ENCODE measurements around the gene CGA. TPM values are rescaled to one million over a fixed set of nuclear protein-coding genes. Genes with fewer than 3 reads are reported as not detected.

Gene CGA
- polyA plus RNA-seq, 1 donor from 2014 or later, result not detected

DNA sequence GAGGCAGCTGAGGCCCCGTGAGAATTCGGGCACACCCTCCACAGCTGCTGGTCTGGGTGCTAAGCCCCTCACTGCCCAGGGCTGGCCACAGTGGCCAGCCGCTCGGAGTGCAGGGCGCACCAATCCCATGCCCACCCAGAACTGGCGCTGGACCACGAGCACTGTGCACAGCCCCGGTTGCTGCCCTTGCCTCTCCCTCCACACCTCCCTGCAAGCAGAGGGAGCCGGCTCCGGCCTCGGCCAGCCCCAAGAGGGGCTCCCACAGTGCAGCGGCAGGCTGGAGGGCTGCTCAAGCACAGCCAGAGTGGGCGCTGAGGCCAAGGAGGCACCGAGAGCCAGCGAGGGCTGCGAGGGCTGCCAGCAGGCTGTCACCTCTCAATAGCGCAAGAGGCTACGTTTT lies 35.0 kb downstream of the CGA start:
- no peaks in the 10 kb centered on the region for H3F3A ChIP-seq (ENCODE audit: insufficient read depth, low read length, poor library complexity, severe bottlenecking)
- H3K27ac ChIP-seq (ENCODE audit: low read length), result no peak overlapping the region
- no peaks in the 10 kb centered on the region for H3K9me2 ChIP-seq (ENCODE audit: insufficient read depth, low read length)
- H3K9ac ChIP-seq (ENCODE audit: low read length), result no peak overlapping the region
- no peak overlapping the region for H3K4me2 ChIP-seq (ENCODE audit: low read length)
- H2AFZ ChIP-seq (ENCODE audit: low read depth, low read length), result no peak overlapping the region
- no peaks in the 10 kb centered on the region for H3K79me2 ChIP-seq (replicated peaks; ENCODE audit: insufficient read depth, low read length)
- TF ChIP-seq EP300 (conservative IDR thresholded peaks at IDR 0.05; ENCODE audit: poor library complexity, severe bottlenecking) (no peak), EZH2 (IDR thresholded peaks at IDR 0.05; ENCODE audit: borderline replicate concordance, insufficient read depth, low read length, poor library complexity, severe bottlenecking) (no peak), SMC3 (conservative IDR thresholded peaks at IDR 0.05; ENCODE audit: poor library complexity) (no peak), POLR2AphosphoS5 (IDR thresholded peaks at IDR 0.05) (no peak), TAF1 (IDR thresholded peaks at IDR 0.05; ENCODE audit: low read depth) (no peak), MXI1 (conservative IDR thresholded peaks at IDR 0.05; ENCODE audit: poor library complexity, severe bottlenecking) (no peak)
- TF ChIP-seq, protein P1, sequence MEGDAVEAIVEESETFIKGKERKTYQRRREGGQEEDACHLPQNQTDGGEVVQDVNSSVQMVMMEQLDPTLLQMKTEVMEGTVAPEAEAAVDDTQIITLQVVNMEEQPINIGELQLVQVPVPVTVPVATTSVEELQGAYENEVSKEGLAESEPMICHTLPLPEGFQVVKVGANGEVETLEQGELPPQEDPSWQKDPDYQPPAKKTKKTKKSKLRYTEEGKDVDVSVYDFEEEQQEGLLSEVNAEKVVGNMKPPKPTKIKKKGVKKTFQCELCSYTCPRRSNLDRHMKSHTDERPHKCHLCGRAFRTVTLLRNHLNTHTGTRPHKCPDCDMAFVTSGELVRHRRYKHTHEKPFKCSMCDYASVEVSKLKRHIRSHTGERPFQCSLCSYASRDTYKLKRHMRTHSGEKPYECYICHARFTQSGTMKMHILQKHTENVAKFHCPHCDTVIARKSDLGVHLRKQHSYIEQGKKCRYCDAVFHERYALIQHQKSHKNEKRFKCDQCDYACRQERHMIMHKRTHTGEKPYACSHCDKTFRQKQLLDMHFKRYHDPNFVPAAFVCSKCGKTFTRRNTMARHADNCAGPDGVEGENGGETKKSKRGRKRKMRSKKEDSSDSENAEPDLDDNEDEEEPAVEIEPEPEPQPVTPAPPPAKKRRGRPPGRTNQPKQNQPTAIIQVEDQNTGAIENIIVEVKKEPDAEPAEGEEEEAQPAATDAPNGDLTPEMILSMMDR (IDR thresholded peaks at IDR 0.05; ENCODE audit: poor library complexity, severe bottlenecking), result no peak
- TF ChIP-seq, protein P2, sequence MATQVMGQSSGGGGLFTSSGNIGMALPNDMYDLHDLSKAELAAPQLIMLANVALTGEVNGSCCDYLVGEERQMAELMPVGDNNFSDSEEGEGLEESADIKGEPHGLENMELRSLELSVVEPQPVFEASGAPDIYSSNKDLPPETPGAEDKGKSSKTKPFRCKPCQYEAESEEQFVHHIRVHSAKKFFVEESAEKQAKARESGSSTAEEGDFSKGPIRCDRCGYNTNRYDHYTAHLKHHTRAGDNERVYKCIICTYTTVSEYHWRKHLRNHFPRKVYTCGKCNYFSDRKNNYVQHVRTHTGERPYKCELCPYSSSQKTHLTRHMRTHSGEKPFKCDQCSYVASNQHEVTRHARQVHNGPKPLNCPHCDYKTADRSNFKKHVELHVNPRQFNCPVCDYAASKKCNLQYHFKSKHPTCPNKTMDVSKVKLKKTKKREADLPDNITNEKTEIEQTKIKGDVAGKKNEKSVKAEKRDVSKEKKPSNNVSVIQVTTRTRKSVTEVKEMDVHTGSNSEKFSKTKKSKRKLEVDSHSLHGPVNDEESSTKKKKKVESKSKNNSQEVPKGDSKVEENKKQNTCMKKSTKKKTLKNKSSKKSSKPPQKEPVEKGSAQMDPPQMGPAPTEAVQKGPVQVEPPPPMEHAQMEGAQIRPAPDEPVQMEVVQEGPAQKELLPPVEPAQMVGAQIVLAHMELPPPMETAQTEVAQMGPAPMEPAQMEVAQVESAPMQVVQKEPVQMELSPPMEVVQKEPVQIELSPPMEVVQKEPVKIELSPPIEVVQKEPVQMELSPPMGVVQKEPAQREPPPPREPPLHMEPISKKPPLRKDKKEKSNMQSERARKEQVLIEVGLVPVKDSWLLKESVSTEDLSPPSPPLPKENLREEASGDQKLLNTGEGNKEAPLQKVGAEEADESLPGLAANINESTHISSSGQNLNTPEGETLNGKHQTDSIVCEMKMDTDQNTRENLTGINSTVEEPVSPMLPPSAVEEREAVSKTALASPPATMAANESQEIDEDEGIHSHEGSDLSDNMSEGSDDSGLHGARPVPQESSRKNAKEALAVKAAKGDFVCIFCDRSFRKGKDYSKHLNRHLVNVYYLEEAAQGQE (IDR thresholded peaks at IDR 0.05; ENCODE audit: borderline replicate concordance), result no peak
- H3K27me3 ChIP-seq (ENCODE audit: insufficient read depth, low read depth, low read length), result no peaks in the 10 kb centered on the region
- no peaks in the 10 kb centered on the region for H3K9me3 ChIP-seq (ENCODE audit: low read length)
- H3K36me3 ChIP-seq (ENCODE audit: insufficient read depth, low read length), result no peaks in the 10 kb centered on the region
- no peaks in the 10 kb centered on the region for H4K20me1 ChIP-seq (ENCODE audit: insufficient read depth)
- H3K4me3 ChIP-seq (ENCODE audit: low read length), result no peak overlapping the region

DNA sequence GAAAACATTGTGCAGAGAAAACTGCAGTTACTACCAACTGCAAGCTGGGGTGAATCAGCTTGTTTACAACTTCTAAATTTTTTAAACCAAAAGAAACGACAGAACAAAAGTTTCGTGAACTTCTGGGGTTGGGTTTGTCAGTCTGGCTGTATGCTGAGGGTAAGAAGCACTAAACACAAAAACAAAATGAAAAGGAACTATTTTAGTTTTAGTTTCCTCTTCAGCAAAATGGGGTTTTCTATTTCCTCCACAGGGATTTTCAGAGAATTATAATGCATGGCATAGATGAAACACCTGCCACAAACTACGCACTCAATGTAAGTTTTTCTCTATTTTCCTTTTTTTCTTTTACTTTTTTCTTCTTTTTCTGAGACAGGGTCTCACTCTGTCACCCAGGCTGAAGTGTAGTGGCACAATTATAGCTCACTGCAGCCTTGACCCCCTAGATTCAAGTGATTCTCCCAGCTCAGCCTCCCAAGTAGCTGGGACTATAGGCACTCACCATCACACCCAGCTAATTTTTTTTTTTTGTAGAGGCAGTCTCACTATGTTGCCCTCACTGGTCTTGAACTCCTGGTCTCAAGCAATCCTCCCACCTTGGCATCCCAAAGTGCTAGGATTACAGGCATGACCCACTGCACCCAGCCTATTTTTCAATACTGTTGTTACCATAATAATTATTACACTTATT lies 40.6 kb downstream of the CGA start:
- no peaks in the 10 kb centered on the region for H3K9me3 ChIP-seq (ENCODE audit: low read length)
- H3K4me3 ChIP-seq (ENCODE audit: low read length), result no peak overlapping the region

More for the DNA sequence above, 40.6 kb downstream of the CGA start:
- no peak overlapping the region for H3K4me2 ChIP-seq (ENCODE audit: low read length)
- no peak for TF ChIP-seq EP300 (conservative IDR thresholded peaks at IDR 0.05; ENCODE audit: poor library complexity, severe bottlenecking)
- TF ChIP-seq TAF1 (IDR thresholded peaks at IDR 0.05; ENCODE audit: low read depth), result no peak
- no peak for TF ChIP-seq RAD21 (conservative IDR thresholded peaks at IDR 0.05)
- no peak for TF ChIP-seq EZH2 (IDR thresholded peaks at IDR 0.05; ENCODE audit: borderline replicate concordance, insufficient read depth, low read length, poor library complexity, severe bottlenecking)
- TF ChIP-seq MXI1 (conservative IDR thresholded peaks at IDR 0.05; ENCODE audit: poor library complexity, severe bottlenecking), result no peak
- TF ChIP-seq POLR2AphosphoS5 (IDR thresholded peaks at IDR 0.05), result no peak
- no peak for TF ChIP-seq SMC3 (conservative IDR thresholded peaks at IDR 0.05; ENCODE audit: poor library complexity)
- no peak overlapping the region for H3K27ac ChIP-seq (ENCODE audit: low read length)
- H3K79me2 ChIP-seq (replicated peaks; ENCODE audit: insufficient read depth, low read length), result no peaks in the 10 kb centered on the region
- no peaks in the 10 kb centered on the region for H3K27me3 ChIP-seq (ENCODE audit: insufficient read depth, low read depth, low read length)
- H4K20me1 ChIP-seq (ENCODE audit: insufficient read depth), result no peaks in the 10 kb centered on the region
- no peak overlapping the region for H2AFZ ChIP-seq (ENCODE audit: low read depth, low read length)
- no peaks in the 10 kb centered on the region for H3F3A ChIP-seq (ENCODE audit: insufficient read depth, low read length, poor library complexity, severe bottlenecking)
- no peak overlapping the region for H3K9ac ChIP-seq (ENCODE audit: low read length)
- no peaks in the 10 kb centered on the region for H3K36me3 ChIP-seq (ENCODE audit: insufficient read depth, low read length)
- H3K9me2 ChIP-seq (ENCODE audit: insufficient read depth, low read length), result no peaks in the 10 kb centered on the region
